B cell (primary cell): Measurements from ENCODE around the gene CDH1. TPM values are rescaled to one million over a fixed set of nuclear protein-coding genes. Genes with fewer than 3 reads are reported as not detected.

Experiments used
- ATAC-seq: fragments of 200-7000 bp; cut with Tn5 transposase; one replicate; pipeline ENCODE4 v1.10.0; 2021; ENCODE audit warnings: low read depth, mild to moderate bottlenecking, moderate number of reproducible peaks, moderate library complexity
- CTCF ChIA-PET: fragments of 350-600 bp; sonication (Branson Sonifier 250); formaldehyde crosslinking; loops from one replicate; lab custom pipeline; 2021; ENCODE audit warnings: antibody characterized with exemption, inconsistent platforms; lab: Charles Lee
- POLR2A ChIA-PET: fragments of 350-600 bp; sonication (Branson Sonifier 250); formaldehyde crosslinking; loops from one replicate; lab custom pipeline; 2021; ENCODE audit warnings: antibody characterized with exemption; lab: Charles Lee
- DNase-seq: peaks from one replicate; pipeline ENCODE4 v3.0.0; 2013
- H2AFZ ChIP-seq: 2 replicates; pipeline ENCODE4 v1.6.1; 2012; ENCODE audit warnings: mild to moderate bottlenecking, low read depth, low read length; ENCODE audit not compliant: insufficient read depth, poor library complexity, severe bottlenecking
- H3K27ac ChIP-seq, 2 donors: 1 replicate in 1 of 2; 2 replicates in 1 of 2; pipeline ENCODE4 v1.5.1; 2012 to 2013; ENCODE audit warnings: low read length in 2 of 2, mild to moderate bottlenecking in 2 of 2, moderate library complexity in 1 of 2
- H3K27me3 ChIP-seq, 4 experiments: fragments of 200-600 bp in 1 of 4; sonication (generic) in 1 of 4; replicated peaks in 1 of 4; 1 replicate in 2 of 4; 2 replicates in 2 of 4; pipeline versions ENCODE4 v1.6.1 to v1.7.0; 2013 to 2016; ENCODE audit warnings: low read length in 3 of 4, mild to moderate bottlenecking in 2 of 4, mixed read lengths in 1 of 4, moderate library complexity in 1 of 4; ENCODE audit not compliant: insufficient read depth in 4 of 4, control insufficient read depth in 3 of 4; ENCODE audit errors: control extremely low read depth in 1 of 4
- H3K36me3 ChIP-seq, 2 experiments: replicated peaks in 1 of 2; 1 replicate in 1 of 2; 2 replicates in 1 of 2; pipeline versions ENCODE4 v1.6.1 to v1.7.1; 2013; ENCODE audit warnings: low read length in 1 of 2; ENCODE audit not compliant: insufficient read depth in 2 of 2, control insufficient read depth in 1 of 2; ENCODE audit errors: control extremely low read depth in 1 of 2, extremely low read depth in 1 of 2
- H3K4me1 ChIP-seq, 2 donors: fragments of 200-600 bp in 1 of 2; sonication (generic) in 1 of 2; 1 replicate in 1 of 2; 2 replicates in 1 of 2; pipeline versions ENCODE4 v1.5.1 to v1.6.1; 2013 to 2017; ENCODE audit warnings: low read length in 2 of 2; ENCODE audit not compliant: control insufficient read depth in 2 of 2, insufficient read depth in 2 of 2
- H3K4me2 ChIP-seq: replicated peaks from 2 replicates; pipeline ENCODE3; 2012; ENCODE audit warnings: mild to moderate bottlenecking, low read depth, low read length; ENCODE audit not compliant: poor library complexity, severe bottlenecking
- H3K4me3 ChIP-seq, 5 experiments: fragments of 200-600 bp in 1 of 5; sonication (generic) in 1 of 5; 1 replicate in 3 of 5; 2 replicates in 2 of 5; pipeline versions ENCODE4 v1.5.1 to v1.7.0; 2011 to 2016; ENCODE audit warnings: low read length in 4 of 5, mild to moderate bottlenecking in 4 of 5, low read depth in 2 of 5, control low read depth in 1 of 5, moderate library complexity in 1 of 5; ENCODE audit not compliant: insufficient read depth in 1 of 5; ENCODE audit errors: control extremely low read depth in 1 of 5, extremely low read depth in 1 of 5
- H3K79me2 ChIP-seq: fragments of 200-600 bp; sonication (generic); one replicate; pipeline ENCODE4 v1.6.0; 2016; ENCODE audit warnings: low read length; ENCODE audit not compliant: control insufficient read depth, insufficient read depth
- H3K9ac ChIP-seq: fragments of 200-600 bp; sonication (generic); 2 replicates; pipeline ENCODE4 v1.6.1; 2017; ENCODE audit warnings: mild to moderate bottlenecking, low read length, moderate library complexity
- H3K9me3 ChIP-seq, 3 donors: one replicate each; pipeline versions ENCODE4 v1.6.1 to v1.7.1; 2013; ENCODE audit warnings: low read length in 2 of 3; ENCODE audit not compliant: control insufficient read depth in 2 of 3, insufficient read depth in 1 of 3; ENCODE audit errors: control extremely low read depth in 1 of 3
- H4K20me1 ChIP-seq: 2 replicates; pipeline ENCODE4 v1.6.0; 2012; ENCODE audit warnings: mild to moderate bottlenecking, low read length; ENCODE audit not compliant: insufficient read depth, control insufficient read depth, poor library complexity, severe bottlenecking
- H3K27ac Mint-ChIP-seq: one replicate; pipeline ENCODE4 v1.8.0; 2021; ENCODE audit warnings: mixed read lengths
- H3K27me3 Mint-ChIP-seq: one replicate; pipeline ENCODE4 v1.8.0; 2021; ENCODE audit warnings: mixed read lengths
- H3K4me1 Mint-ChIP-seq: one replicate; pipeline ENCODE4 v1.8.0; 2021; ENCODE audit warnings: mixed read lengths
- H3K4me3 Mint-ChIP-seq: one replicate; pipeline ENCODE4 v1.8.0; 2021; ENCODE audit warnings: mixed read lengths
- H3K9me3 Mint-ChIP-seq: one replicate; pipeline ENCODE4 v1.8.0; 2022; ENCODE audit warnings: mixed read lengths; ENCODE audit not compliant: insufficient read depth
- CTCF ChIP-seq: fragments of 200-600 bp; IDR thresholded peaks from one replicate; pipeline ENCODE4 v1.8.0; 2022; ENCODE audit warnings: antibody characterized with exemption, mild to moderate bottlenecking
- EZH2 ChIP-seq: IDR thresholded peaks from 2 replicates; pipeline ENCODE4 v1.6.1; 2012; ENCODE audit warnings: borderline replicate concordance, low read depth, mild to moderate bottlenecking, moderate library complexity, low read length; ENCODE audit not compliant: insufficient read depth, poor library complexity, severe bottlenecking
- WGBS: methylation state at CpG from one replicate; pipeline ENCODE4 v1.1.5; 2013; ENCODE audit warnings: missing lambda C conversion rate; ENCODE audit not compliant: insufficient coverage; 5-methylcytosine and 5-hydroxymethylcytosine counted together
- intact Hi-C: fragments of 100-400 bp; cut with micrococcal nuclease; formaldehyde crosslinking; loops from one replicate; pipeline ENCODE4 v1.10.0; 2022
- polyA plus RNA-seq: library from polyadenylated mRNA; depleted of rRNA; stranded (reverse); fragments of >200 nt; gene quantifications from 2 replicates; pipeline ENCODE4 v1.2.3, GENCODE V29; 2012
- total RNA-seq, 2 donors: library from RNA; stranded (reverse); fragments of 120-200 nt in 1 of 2; gene quantifications; 1 replicate in 1 of 2; 2 replicates in 1 of 2; pipeline versions ENCODE4 v1.2.3 to v1.2.4, GENCODE V29; 2013 to 2022

CDH1 gene
- total and polyA plus RNA-seq, 2 donors (not counting 1 experiment from before 2014, with no cell fraction given): 2.0 TPM; not detected in 1

- no peak overlapping the region for H3K4me3 ChIP-seq
- no peak overlapping the region for H3K4me3 Mint-ChIP-seq
- no peak overlapping the region for H3K4me2 ChIP-seq
- 90% methylated on average over 20 of the region's 27 CpGs for WGBS
- POLR2A ChIA-PET: no interaction called here
- no peaks in the 10 kb centered on the region for H3K36me3 ChIP-seq
- ATAC-seq (no peak), DNase-seq (no peak)
- no peaks in the 10 kb centered on the region for H3K9me3 Mint-ChIP-seq
- CTCF ChIA-PET: interaction anchor here (1.0 to 3.8 kb wide), 3 partner anchors 92 to 425 kb away, joined by 3 to 26 read pairs (median 7); partner anchors contain the start of gene UTP4
- intact Hi-C loops: no loop called here
- H4K20me1 ChIP-seq: no peaks in the 10 kb centered on the region
- TF ChIP-seq EZH2 (no peak), CTCF (no peak)
- no peak overlapping the region for H2AFZ ChIP-seq
- no peak overlapping the region for H3K27ac Mint-ChIP-seq
- no peaks in the 10 kb centered on the region for H3K79me2 ChIP-seq
- H3K27me3 Mint-ChIP-seq: peaks cover 17% of the 10 kb centered on the region
- no peak overlapping the region for H3K9ac ChIP-seq
- peaks cover 0 to 4% (median 0%) of the 10 kb centered on the region in 4 experiments for H3K27me3 ChIP-seq
- H3K9me3 ChIP-seq: no peaks in the 10 kb centered on the region
- H3K4me1 Mint-ChIP-seq: peaks cover 13% of the 10 kb centered on the region
- peaks cover 6 to 9% of the 10 kb centered on the region in 2 donors for H3K4me1 ChIP-seq
- no peak overlapping the region for H3K27ac ChIP-seq
These were observed 29.5 kb upstream of the CDH1 start for GRCh38 chr16:68707340-68708152.

- POLR2A ChIA-PET: no interaction called here
- Histone ChIP-seq H3K36me3 (no peaks in the 10 kb centered on the region), H3K4me3 (no peak overlapping the region), H3K4me1 (peaks cover 6 to 9% of the 10 kb centered on the region in 2 donors), H3K27me3 (peaks cover 0 to 4% (median 0%) of the 10 kb centered on the region in 4 experiments), H2AFZ (no peak overlapping the region), H3K79me2 (no peaks in the 10 kb centered on the region), H3K4me2 (no peak overlapping the region), H4K20me1 (no peaks in the 10 kb centered on the region), H3K9me3 (no peaks in the 10 kb centered on the region), H3K27ac (no peak overlapping the region), H3K9ac (no peak overlapping the region)
- Mint-ChIP-seq H3K27ac (peak overlapping the region; percentile 20), H3K4me1 (peaks cover 10% of the 10 kb centered on the region), H3K9me3 (no peaks in the 10 kb centered on the region), H3K27me3 (peaks cover 13% of the 10 kb centered on the region), H3K4me3 (no peak overlapping the region)
- CTCF ChIA-PET: interaction anchor here (1.0 kb wide), 1 partner anchor 91 kb away, joined by 4 read pairs; no protein-coding TSS in a partner anchor
- no peak for TF ChIP-seq CTCF
- TF ChIP-seq EZH2: no peak
- 100% methylated on average over 3 of the region's 5 CpGs for WGBS
- ATAC-seq (no peak), DNase-seq (no peak)
- intact Hi-C loops: no loop called here
These were observed 26.9 kb upstream of the CDH1 start for GRCh38 chr16:68710211-68710610.
